Tibial nerve (tissue), 4 donors: Measurements from ENCODE around the gene CNTNAP5. TPM values are rescaled to one million over a fixed set of nuclear protein-coding genes. Genes with fewer than 3 reads are reported as not detected.

Source experiments
- DNase-seq, 2 donors: peaks; one replicate each; pipeline ENCODE4 v3.0.0-alpha.2; 2019; ENCODE audit warnings: low spot score in 2 of 2
- H3K27ac ChIP-seq, 4 donors: fragments of 200-600 bp; sonication (generic) in 3 of 4; one replicate each; pipeline ENCODE4 v1.5.1; 2017 to 2019; ENCODE audit warnings: mild to moderate bottlenecking in 1 of 4
- H3K27me3 ChIP-seq, 2 donors: fragments of 200-600 bp; sonication (generic) in 1 of 2; one replicate each; pipeline versions ENCODE4 v1.5.1 to v1.6.0; 2017 to 2019
- H3K36me3 ChIP-seq, 3 donors: fragments of 200-600 bp; sonication (generic); one replicate each; pipeline ENCODE4 v1.5.1; 2018 to 2019
- H3K4me1 ChIP-seq, 4 donors: fragments of 200-600 bp; sonication (generic) in 3 of 4; one replicate each; pipeline ENCODE4 v1.5.1; 2017 to 2019
- H3K4me3 ChIP-seq, 4 donors: fragments of 200-600 bp; sonication (generic) in 3 of 4; one replicate each; pipeline ENCODE4 v1.5.1; 2017 to 2019; ENCODE audit warnings: mild to moderate bottlenecking in 1 of 4, moderate library complexity in 1 of 4
- H3K9me3 ChIP-seq, 4 donors: fragments of 200-600 bp; sonication (generic) in 3 of 4; one replicate each; pipeline ENCODE4 v1.5.1; 2017 to 2019
- CTCF ChIP-seq, 5 experiments: fragments of 200-600 bp in 3 of 5; fragments of 450-650 bp in 2 of 5; sonication (generic) in 3 of 5; IDR thresholded peaks; one replicate each; pipeline ENCODE4 v1.5.1; 2016 to 2019; ENCODE audit warnings: antibody characterized with exemption in 5 of 5, mild to moderate bottlenecking in 3 of 5, moderate library complexity in 2 of 5
- EP300 ChIP-seq, 2 donors: sonication (generic); formaldehyde crosslinking; IDR thresholded peaks; one replicate each; pipeline ENCODE4 v1.6.1; 2017; ENCODE audit warnings: antibody characterized with exemption in 2 of 2, mild to moderate bottlenecking in 1 of 2
- POLR2A ChIP-seq, 2 donors: fragments of 450-650 bp; IDR thresholded peaks; one replicate each; pipeline ENCODE4 v1.6.1; 2017; ENCODE audit warnings: antibody characterized with exemption in 2 of 2, mild to moderate bottlenecking in 2 of 2, moderate library complexity in 2 of 2
- WGBS, 2 donors: methylation state at CpG; one replicate each; pipeline ENCODE4 v1.1.5; 2018; 5-methylcytosine and 5-hydroxymethylcytosine counted together
- total RNA-seq, 4 donors: library from RNA; depleted of rRNA; stranded (reverse); fragments of >200 nt; gene quantifications; one replicate each; pipeline ENCODE4 v1.1.0, GENCODE V29; 2016

CNTNAP5 gene
- total RNA-seq, 4 donors from 2014 or later = under 0.01 to 0.22 TPM; not detected in 2

GRCh38 chr2:124536591-124536990 is 511.5 kb downstream of the CNTNAP5 start:
- WGBS, 2 donors = 78 to 80% methylated on average over 5 of the region's 5 CpGs
- no peaks in the 10 kb centered on the region for H3K36me3 ChIP-seq
- no peak overlapping the region for H3K27ac ChIP-seq
- no peak overlapping the region for H3K4me3 ChIP-seq
- DNase-seq = no peak
- no peaks in the 10 kb centered on the region for H3K9me3 ChIP-seq
- peaks cover 0 to 7% (median 0%) of the 10 kb centered on the region in 4 donors for H3K4me1 ChIP-seq
- H3K27me3 ChIP-seq = no peaks in the 10 kb centered on the region
- TF ChIP-seq POLR2A (IDR thresholded peaks at IDR 0.05) = no peak
- no peak for TF ChIP-seq EP300 (IDR thresholded peaks at IDR 0.05)
- TF ChIP-seq CTCF (IDR thresholded peaks at IDR 0.05) = no peak

GRCh38 chr2:124538549-124538948 is 513.5 kb downstream of the CNTNAP5 start:
- Histone ChIP-seq H3K27ac (no peak overlapping the region), H3K36me3 (no peaks in the 10 kb centered on the region), H3K4me3 (no peak overlapping the region), H3K4me1 (peaks cover 0 to 3% (median 0%) of the 10 kb centered on the region in 4 donors), H3K9me3 (no peaks in the 10 kb centered on the region), H3K27me3 (no peaks in the 10 kb centered on the region)
- 97 to 98% methylated on average over 2 of the region's 2 CpGs for WGBS, 2 donors
- TF ChIP-seq EP300 (IDR thresholded peaks at IDR 0.05) (no peak), CTCF (IDR thresholded peaks at IDR 0.05) (no peak), POLR2A (IDR thresholded peaks at IDR 0.05) (no peak)
- DNase-seq = no peak

GRCh38 chr2:124540805-124541204 is 515.7 kb downstream of the CNTNAP5 start:
- Histone ChIP-seq H3K36me3 (no peaks in the 10 kb centered on the region), H3K4me1 (no peaks in the 10 kb centered on the region), H3K27ac (no peak overlapping the region), H3K4me3 (no peak overlapping the region), H3K9me3 (no peaks in the 10 kb centered on the region), H3K27me3 (no peaks in the 10 kb centered on the region)
- DNase-seq = no peak
- TF ChIP-seq EP300 (IDR thresholded peaks at IDR 0.05) = no peak
- no peak for TF ChIP-seq POLR2A (IDR thresholded peaks at IDR 0.05)
- no peak for TF ChIP-seq CTCF (IDR thresholded peaks at IDR 0.05)
- WGBS, 2 donors = 73 to 87% methylated on average over 3 of the region's 3 CpGs

- Histone ChIP-seq H3K9me3 (no peaks in the 10 kb centered on the region), H3K4me1 (no peaks in the 10 kb centered on the region), H3K36me3 (no peaks in the 10 kb centered on the region), H3K4me3 (no peak overlapping the region), H3K27me3 (no peaks in the 10 kb centered on the region), H3K27ac (no peak overlapping the region)
- no peak for DNase-seq
- TF ChIP-seq POLR2A (IDR thresholded peaks at IDR 0.05) = no peak
- TF ChIP-seq EP300 (IDR thresholded peaks at IDR 0.05) = no peak
- TF ChIP-seq CTCF (IDR thresholded peaks at IDR 0.05) = no peak
- 68 to 76% methylated on average over 10 of the region's 10 CpGs for WGBS, 2 donors
Measured at GRCh38 chr2:124542932-124543640, 518.0 kb downstream of the CNTNAP5 start.

GRCh38 chr2:124547700-124548099 is 522.6 kb downstream of the CNTNAP5 start:
- no peak for DNase-seq
- no peaks in the 10 kb centered on the region for H3K9me3 ChIP-seq
- H3K36me3 ChIP-seq = no peaks in the 10 kb centered on the region
- no peak overlapping the region for H3K4me3 ChIP-seq
- H3K27me3 ChIP-seq = no peaks in the 10 kb centered on the region
- no peak overlapping the region for H3K27ac ChIP-seq
- H3K4me1 ChIP-seq = no peaks in the 10 kb centered on the region
- TF ChIP-seq POLR2A (IDR thresholded peaks at IDR 0.05) (no peak), EP300 (IDR thresholded peaks at IDR 0.05) (no peak), CTCF (IDR thresholded peaks at IDR 0.05) (no peak)
- WGBS, 2 donors = 44 to 45% methylated on average over 3 of the region's 3 CpGs
